Coronary artery (tissue), 2 donors: ENCODE measurements around the gene OLIG2.

Source experiments
- DNase-seq: peaks from one replicate; pipeline ENCODE4 v3.0.0-alpha.2; 2017; ENCODE audit warnings: low spot score
- H3K27ac ChIP-seq, 2 donors: fragments of 200-600 bp; sonication (generic); one replicate each; pipeline ENCODE4 v1.5.1; 2016 to 2019
- H3K4me3 ChIP-seq: fragments of 200-600 bp; sonication (generic); 2 replicates; pipeline ENCODE4 v1.5.1; 2016; ENCODE audit warnings: mild to moderate bottlenecking, moderate library complexity
- CTCF ChIP-seq: fragments of 200-600 bp; sonication (generic); IDR thresholded peaks from one replicate; pipeline ENCODE4 v1.5.1; 2019; ENCODE audit warnings: antibody characterized with exemption

Gene OLIG2

GRCh38 chr21:33019885-33020557 lies 5.7 kb upstream of the OLIG2 start:
- no peak for TF ChIP-seq CTCF
- H3K4me3 ChIP-seq: peak overlapping the region; percentile 48
- no peak overlapping the region for H3K27ac ChIP-seq
- peak; percentile 21 for DNase-seq

GRCh38 chr21:33020558-33021100 lies 5.1 kb upstream of the OLIG2 start:
- H3K27ac ChIP-seq: no peak overlapping the region
- DNase-seq: peak; percentile 31
- no peak for TF ChIP-seq CTCF
- H3K4me3 ChIP-seq: peak overlapping the region; percentile 48

- H3K4me3 ChIP-seq: no peak overlapping the region
- no peak for TF ChIP-seq CTCF
- DNase-seq: peak; percentile 68
- no peak overlapping the region for H3K27ac ChIP-seq
Measured at GRCh38 chr21:33021150-33021549, 4.6 kb upstream of the OLIG2 start.

- no peak for TF ChIP-seq CTCF
- Histone ChIP-seq H3K27ac (no peak overlapping the region), H3K4me3 (no peak overlapping the region)
- DNase-seq: peak; percentile 54
Measured at GRCh38 chr21:33021667-33022066, 4.1 kb upstream of the OLIG2 start.

GRCh38 chr21:33022489-33022827 lies 3.3 kb upstream of the OLIG2 start:
- DNase-seq: peak; percentile 49
- H3K27ac ChIP-seq: no peak overlapping the region
- no peak overlapping the region for H3K4me3 ChIP-seq
- TF ChIP-seq CTCF: no peak

- H3K4me3 ChIP-seq: peak overlapping the region; percentile 14
- H3K27ac ChIP-seq: no peak overlapping the region
- no peak for TF ChIP-seq CTCF
- peak; percentile 69 for DNase-seq
Measured at GRCh38 chr21:33022828-33023573, 2.7 kb upstream of the OLIG2 start.
